Mesendoderm (in vitro differentiated cells): ENCODE results near the gene ARPC1B.
A peak's percentile ranks its signal among the peaks of the same experiment; 100 is the strongest.
"Not testable (repeated sequence)": the region's sequence is repeated elsewhere in the genome, so short reads cannot be mapped to it uniquely, and the experiment has no call there.

Experiments used
- DNase-seq: peaks from one replicate; pipeline ENCODE4 v3.0.0; 2013
- H2AK5ac ChIP-seq: 2 replicates; pipeline ENCODE4 v1.6.1; 2013; ENCODE audit warnings: low read length, inconsistent platforms
- H2BK120ac ChIP-seq: 2 replicates; pipeline ENCODE4 v1.6.1; 2013; ENCODE audit warnings: low read depth, mild to moderate bottlenecking, low read length, moderate library complexity, mixed read lengths
- H2BK15ac ChIP-seq: replicated peaks from 2 replicates; pipeline ENCODE4 v1.6.1; 2013; ENCODE audit warnings: low read depth, mild to moderate bottlenecking, moderate library complexity
- H2BK5ac ChIP-seq: 2 replicates; pipeline ENCODE4 v1.6.1; 2013; ENCODE audit warnings: low read length, inconsistent platforms
- H3K18ac ChIP-seq: 2 replicates; pipeline ENCODE4 v1.6.1; 2013; ENCODE audit warnings: mild to moderate bottlenecking, low read length, mixed read lengths
- H3K23ac ChIP-seq: one replicate; pipeline ENCODE4 v1.6.1; 2013; ENCODE audit warnings: low read length
- H3K27ac ChIP-seq: 2 replicates; pipeline ENCODE4 v1.5.1; 2013; ENCODE audit warnings: low read depth, mild to moderate bottlenecking, inconsistent platforms, low read length, moderate library complexity
- H3K27me3 ChIP-seq: 2 replicates; pipeline ENCODE4 v1.6.1; 2013; ENCODE audit warnings: low read length, control low read depth, mild to moderate bottlenecking, inconsistent platforms; ENCODE audit not compliant: insufficient read depth, poor library complexity
- H3K36me3 ChIP-seq: 2 replicates; pipeline ENCODE4 v1.6.1; 2013; ENCODE audit warnings: low read length, inconsistent platforms; ENCODE audit not compliant: control insufficient read depth, insufficient read depth
- H3K4ac ChIP-seq: one replicate; pipeline ENCODE4 v1.6.1; 2013; ENCODE audit warnings: low read depth, mild to moderate bottlenecking, low read length, moderate library complexity
- H3K4me1 ChIP-seq: 2 replicates; pipeline ENCODE4 v1.6.1; 2013; ENCODE audit warnings: low read depth, low read length, inconsistent platforms; ENCODE audit not compliant: control insufficient read depth
- H3K4me2 ChIP-seq: 2 replicates; pipeline ENCODE4 v1.6.1; 2013; ENCODE audit warnings: low read length
- H3K4me3 ChIP-seq: 2 replicates; pipeline ENCODE4 v1.5.1; 2013; ENCODE audit warnings: mild to moderate bottlenecking, low read length
- H3K56ac ChIP-seq: one replicate; pipeline ENCODE4 v1.6.1; 2013; ENCODE audit warnings: low read length
- H3K79me1 ChIP-seq: 2 replicates; pipeline ENCODE4 v1.6.1; 2013; ENCODE audit warnings: low read length, inconsistent platforms
- H3K79me2 ChIP-seq: 2 replicates; pipeline ENCODE4 v1.6.1; 2013; ENCODE audit warnings: mild to moderate bottlenecking, low read length; ENCODE audit not compliant: control insufficient read depth, insufficient read depth
- H3K9ac ChIP-seq: 2 replicates; pipeline ENCODE4 v1.6.1; 2013; ENCODE audit warnings: low read length, inconsistent platforms
- H4K5ac ChIP-seq: one replicate; pipeline ENCODE4 v1.6.1; 2013; ENCODE audit warnings: low read length
- H4K8ac ChIP-seq: one replicate; pipeline ENCODE4 v1.6.1; 2013; ENCODE audit warnings: low read depth, mild to moderate bottlenecking, control low read depth, low read length, moderate library complexity
- WGBS: extraction: QIAGEN DNeasy Blood & Tissue Kit; methylation state at CpG from one replicate; pipeline ENCODE4 v1.1.7; 2013; ENCODE audit warnings: low lambda C conversion rate, missing lambda C conversion rate; ENCODE audit not compliant: insufficient coverage; ENCODE audit errors: extremely low coverage; 5-methylcytosine and 5-hydroxymethylcytosine counted together

Gene ARPC1B

DNA sequence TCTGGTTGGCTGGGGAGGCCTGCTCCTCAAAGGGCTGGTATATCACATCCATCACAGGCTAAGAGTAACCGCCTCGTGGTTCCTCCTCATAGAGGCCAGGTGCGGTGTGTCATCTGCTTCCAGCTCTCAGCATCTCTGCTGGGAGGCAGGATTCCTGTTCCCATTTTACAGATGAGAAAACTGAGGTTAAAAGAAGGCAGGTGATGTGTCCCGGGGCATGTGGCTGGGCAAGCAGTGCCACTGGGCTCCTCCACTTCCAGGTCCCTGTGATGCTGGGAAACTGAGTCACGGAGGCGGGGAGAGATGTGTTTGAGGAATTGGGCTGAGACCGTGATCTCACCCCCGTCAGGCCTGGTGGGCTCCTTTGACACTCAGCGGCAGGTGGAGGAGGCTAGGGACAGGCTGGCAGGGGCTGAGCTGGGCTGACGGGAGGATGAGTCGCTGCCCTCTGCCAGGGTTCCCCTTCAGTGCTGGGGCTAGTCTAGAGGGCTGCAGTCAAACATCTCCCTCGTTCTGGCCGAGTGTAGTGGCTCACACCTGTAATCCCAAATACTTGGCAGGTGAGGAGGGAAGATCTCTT is 9.4 kb downstream of the ARPC1B start:
- no CpG with 5 or more reads among the region's 13 CpGs for WGBS
- H3K36me3 ChIP-seq: peaks cover 2% of the 10 kb centered on the region
- H3K4me2 ChIP-seq: no peak overlapping the region

DNA sequence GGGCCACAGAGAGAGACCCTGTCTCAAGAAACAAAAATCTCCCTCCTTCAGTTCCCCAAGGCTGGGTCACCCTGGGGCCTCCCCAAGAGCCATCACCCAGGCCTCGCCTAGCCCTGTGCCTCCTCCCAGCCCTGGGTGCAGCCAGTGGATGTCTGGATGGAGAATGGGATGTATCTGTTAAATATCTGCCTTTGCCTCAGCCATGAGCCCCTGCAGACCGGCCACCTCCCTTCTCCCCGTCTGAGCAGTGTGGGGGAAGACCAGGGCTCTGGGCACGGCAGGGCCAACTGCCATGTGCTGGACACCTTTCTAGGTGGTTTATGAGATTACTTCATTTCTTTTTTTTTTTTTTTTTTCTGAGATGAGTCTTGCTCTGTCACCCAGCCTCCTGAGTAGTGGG is 10.0 kb downstream of the ARPC1B start:
- Histone ChIP-seq H3K4me2 (no peak overlapping the region), H3K79me2 (peaks cover 11% of the 10 kb centered on the region), H2AK5ac (no peak overlapping the region), H2BK120ac (no peak overlapping the region), H3K4ac (no peak overlapping the region), H3K23ac (no peak overlapping the region), H3K4me1 (peaks cover 4% of the 10 kb centered on the region), H3K4me3 (no peak overlapping the region), H3K79me1 (peaks cover 22% of the 10 kb centered on the region), H3K9ac (no peak overlapping the region), H2BK5ac (no peak overlapping the region), H3K36me3 (peaks cover 2% of the 10 kb centered on the region), H3K18ac (no peak overlapping the region), H4K8ac (no peak overlapping the region), H3K27ac (no peak overlapping the region), H4K5ac (no peak overlapping the region), H3K27me3 (no peaks in the 10 kb centered on the region), H3K56ac (no peak overlapping the region), H2BK15ac (no peak overlapping the region)
- WGBS: no CpG with 5 or more reads among the region's 4 CpGs
- DNase-seq: no peak

More for the DNA sequence above, 9.4 kb downstream of the ARPC1B start:
- Histone ChIP-seq H3K27me3 (no peaks in the 10 kb centered on the region), H2BK5ac (no peak overlapping the region), H2BK120ac (no peak overlapping the region), H3K27ac (no peak overlapping the region), H3K79me2 (peaks cover 11% of the 10 kb centered on the region), H4K5ac (no peak overlapping the region), H3K18ac (no peak overlapping the region), H3K4me3 (no peak overlapping the region), H3K4ac (no peak overlapping the region), H3K4me1 (peaks cover 4% of the 10 kb centered on the region), H3K9ac (no peak overlapping the region), H3K79me1 (peaks cover 23% of the 10 kb centered on the region), H4K8ac (no peak overlapping the region), H3K56ac (no peak overlapping the region), H3K23ac (no peak overlapping the region), H2AK5ac (no peak overlapping the region), H2BK15ac (no peak overlapping the region)
- DNase-seq: no peak

DNA sequence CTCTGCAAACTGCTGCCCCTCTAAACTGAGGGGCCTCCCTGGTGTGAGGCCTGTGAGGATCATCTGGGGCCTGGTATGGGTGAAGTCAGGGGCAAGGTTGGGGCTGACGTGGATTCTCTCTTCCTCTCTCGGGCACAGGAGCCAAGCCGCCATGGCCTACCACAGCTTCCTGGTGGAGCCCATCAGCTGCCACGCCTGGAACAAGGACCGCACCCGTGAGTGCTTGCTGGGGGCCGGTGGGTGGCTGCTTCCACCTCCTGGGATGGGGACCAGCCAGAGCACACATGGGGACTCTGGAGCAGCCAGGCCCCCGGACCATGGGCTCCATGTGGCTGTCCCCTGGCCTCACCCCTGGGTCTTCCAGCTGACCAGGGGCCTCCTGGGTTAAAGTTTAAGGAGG is 11.0 kb downstream of the ARPC1B start:
- no peak for DNase-seq
- H3K23ac ChIP-seq: no peak overlapping the region
- H4K8ac ChIP-seq: no peak overlapping the region
- H3K27me3 ChIP-seq: no peaks in the 10 kb centered on the region
- no peak overlapping the region for H4K5ac ChIP-seq
- no peak overlapping the region for H2BK15ac ChIP-seq
- H3K27ac ChIP-seq: no peak overlapping the region
- H2BK5ac ChIP-seq: no peak overlapping the region
- H3K18ac ChIP-seq: no peak overlapping the region
- H3K4ac ChIP-seq: no peak overlapping the region
- no peaks in the 10 kb centered on the region for H3K4me1 ChIP-seq
- no peak overlapping the region for H3K4me3 ChIP-seq
- peaks cover 8% of the 10 kb centered on the region for H3K79me2 ChIP-seq
- no peak overlapping the region for H2BK120ac ChIP-seq
- peaks cover 2% of the 10 kb centered on the region for H3K36me3 ChIP-seq
- no peak overlapping the region for H3K56ac ChIP-seq
- H2AK5ac ChIP-seq: no peak overlapping the region
- no CpG with 5 or more reads among the region's 8 CpGs for WGBS
- no peak overlapping the region for H3K9ac ChIP-seq
- H3K79me1 ChIP-seq: peaks cover 16% of the 10 kb centered on the region
- no peak overlapping the region for H3K4me2 ChIP-seq

DNA sequence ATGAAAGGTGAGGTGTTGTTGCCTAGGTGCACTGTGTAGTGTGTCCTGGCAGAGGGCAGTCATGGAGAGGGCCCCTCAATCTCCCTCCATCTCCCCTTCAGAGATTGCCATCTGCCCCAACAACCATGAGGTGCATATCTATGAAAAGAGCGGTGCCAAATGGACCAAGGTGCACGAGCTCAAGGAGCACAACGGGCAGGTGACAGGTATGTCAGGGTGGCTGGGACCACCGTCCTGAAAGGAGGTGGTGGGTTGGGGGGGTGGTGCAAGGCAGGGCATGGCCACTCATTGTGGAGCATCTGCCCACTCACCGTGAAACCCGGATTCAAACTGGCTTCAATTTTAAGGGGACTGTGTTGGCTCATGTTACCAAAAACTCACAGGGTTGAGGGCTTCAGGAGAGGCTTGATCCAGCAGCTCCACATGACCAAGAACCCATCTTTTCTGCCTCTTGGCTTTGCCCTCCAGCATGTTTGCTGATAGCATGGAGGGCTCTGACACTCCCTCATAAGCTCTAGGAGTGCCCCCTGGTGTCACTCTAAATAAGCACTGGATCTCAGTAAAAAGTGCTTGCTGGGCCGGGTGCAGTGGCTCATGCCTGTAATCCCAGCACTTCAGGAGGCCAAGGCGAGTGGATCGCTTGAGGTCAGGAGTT is 12.2 kb downstream of the ARPC1B start:
- Histone ChIP-seq H2BK15ac (no peak overlapping the region), H4K8ac (no peak overlapping the region), H3K23ac (no peak overlapping the region), H3K9ac (no peak overlapping the region), H3K79me1 (peaks cover 8% of the 10 kb centered on the region), H3K4ac (no peak overlapping the region), H2BK120ac (no peak overlapping the region), H3K27ac (no peak overlapping the region), H3K4me2 (no peak overlapping the region), H3K56ac (no peak overlapping the region), H3K18ac (no peak overlapping the region), H3K27me3 (no peaks in the 10 kb centered on the region), H3K36me3 (no peaks in the 10 kb centered on the region), H3K4me1 (no peaks in the 10 kb centered on the region), H3K4me3 (no peak overlapping the region), H3K79me2 (no peaks in the 10 kb centered on the region), H4K5ac (no peak overlapping the region), H2BK5ac (no peak overlapping the region), H2AK5ac (no peak overlapping the region)
- DNase-seq: peak; percentile 81
- WGBS: no CpG with 5 or more reads among the region's 9 CpGs

DNA sequence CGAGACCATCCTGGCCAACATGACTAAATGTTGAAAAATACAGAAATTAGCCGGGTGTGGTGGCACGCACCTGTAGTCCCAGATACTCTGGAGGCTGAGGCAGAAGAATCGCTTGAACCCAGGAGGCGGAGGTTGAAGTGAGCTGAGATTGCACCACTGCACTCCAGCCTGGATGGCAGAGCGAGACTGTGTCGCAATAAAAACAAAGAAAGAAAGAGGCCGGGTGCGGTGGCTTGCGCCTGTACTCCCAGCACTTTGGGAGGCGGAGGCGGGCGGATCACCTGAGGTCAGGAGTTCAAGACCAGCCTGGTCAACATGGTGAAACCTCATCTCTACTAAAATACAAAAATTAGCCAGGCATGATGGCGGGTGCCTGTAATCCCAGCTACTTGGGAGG is 12.7 kb downstream of the ARPC1B start:
- not testable (repeated sequence) for H3K18ac ChIP-seq, DNase-seq, H4K8ac ChIP-seq, H3K4ac ChIP-seq, H3K27me3 ChIP-seq, H3K4me1 ChIP-seq, H3K4me2 ChIP-seq, H4K5ac ChIP-seq, H3K79me1 ChIP-seq, H3K4me3 ChIP-seq, H3K36me3 ChIP-seq, H3K23ac ChIP-seq, H2AK5ac ChIP-seq, H3K27ac ChIP-seq, H2BK120ac ChIP-seq, H3K9ac ChIP-seq, H2BK5ac ChIP-seq, H3K56ac ChIP-seq, H3K79me2 ChIP-seq, H2BK15ac ChIP-seq
- no CpG with 5 or more reads among the region's 14 CpGs for WGBS

DNA sequence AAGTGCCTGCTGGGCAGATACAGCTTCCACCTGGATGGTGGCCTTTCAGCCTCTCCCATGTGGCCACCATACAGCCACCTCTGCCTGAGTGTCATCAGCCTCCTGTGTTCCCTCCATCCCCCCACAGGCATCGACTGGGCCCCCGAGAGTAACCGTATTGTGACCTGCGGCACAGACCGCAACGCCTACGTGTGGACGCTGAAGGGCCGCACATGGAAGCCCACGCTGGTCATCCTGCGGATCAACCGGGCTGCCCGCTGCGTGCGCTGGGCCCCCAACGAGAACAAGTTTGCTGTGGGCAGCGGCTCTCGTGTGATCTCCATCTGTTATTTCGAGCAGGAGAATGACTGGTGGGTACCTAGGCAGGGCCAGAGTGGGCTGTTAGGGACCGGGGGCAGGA is 13.4 kb downstream of the ARPC1B start:
- no peaks in the 10 kb centered on the region for H3K36me3 ChIP-seq
- no CpG with 5 or more reads among the region's 20 CpGs for WGBS

More for the DNA sequence above, 13.4 kb downstream of the ARPC1B start:
- Histone ChIP-seq H3K23ac (no peak overlapping the region), H4K5ac (no peak overlapping the region), H2BK120ac (no peak overlapping the region), H3K56ac (no peak overlapping the region), H3K27me3 (no peaks in the 10 kb centered on the region), H2BK5ac (no peak overlapping the region), H3K4me1 (no peaks in the 10 kb centered on the region), H2AK5ac (no peak overlapping the region), H3K4me3 (no peak overlapping the region), H2BK15ac (no peak overlapping the region), H4K8ac (no peak overlapping the region), H3K18ac (no peak overlapping the region), H3K27ac (no peak overlapping the region), H3K79me1 (peaks cover 8% of the 10 kb centered on the region), H3K4me2 (no peak overlapping the region), H3K79me2 (no peaks in the 10 kb centered on the region), H3K4ac (no peak overlapping the region), H3K9ac (no peak overlapping the region)
- DNase-seq: no peak
